HG03175 (cell line): Measurements from ENCODE around the gene BCL2L1.
"Not testable (repeated sequence)": the region's sequence is repeated elsewhere in the genome, so short reads cannot be mapped to it uniquely, and the experiment has no call there.

Experiments
- ATAC-seq: cut with Tn5 transposase; IDR thresholded peaks from one replicate; pipeline ENCODE4 v1.9.1; 2021; ENCODE audit warnings: mild to moderate bottlenecking, moderate library complexity; ENCODE audit not compliant: unreplicated experiment

Gene BCL2L1

DNA sequence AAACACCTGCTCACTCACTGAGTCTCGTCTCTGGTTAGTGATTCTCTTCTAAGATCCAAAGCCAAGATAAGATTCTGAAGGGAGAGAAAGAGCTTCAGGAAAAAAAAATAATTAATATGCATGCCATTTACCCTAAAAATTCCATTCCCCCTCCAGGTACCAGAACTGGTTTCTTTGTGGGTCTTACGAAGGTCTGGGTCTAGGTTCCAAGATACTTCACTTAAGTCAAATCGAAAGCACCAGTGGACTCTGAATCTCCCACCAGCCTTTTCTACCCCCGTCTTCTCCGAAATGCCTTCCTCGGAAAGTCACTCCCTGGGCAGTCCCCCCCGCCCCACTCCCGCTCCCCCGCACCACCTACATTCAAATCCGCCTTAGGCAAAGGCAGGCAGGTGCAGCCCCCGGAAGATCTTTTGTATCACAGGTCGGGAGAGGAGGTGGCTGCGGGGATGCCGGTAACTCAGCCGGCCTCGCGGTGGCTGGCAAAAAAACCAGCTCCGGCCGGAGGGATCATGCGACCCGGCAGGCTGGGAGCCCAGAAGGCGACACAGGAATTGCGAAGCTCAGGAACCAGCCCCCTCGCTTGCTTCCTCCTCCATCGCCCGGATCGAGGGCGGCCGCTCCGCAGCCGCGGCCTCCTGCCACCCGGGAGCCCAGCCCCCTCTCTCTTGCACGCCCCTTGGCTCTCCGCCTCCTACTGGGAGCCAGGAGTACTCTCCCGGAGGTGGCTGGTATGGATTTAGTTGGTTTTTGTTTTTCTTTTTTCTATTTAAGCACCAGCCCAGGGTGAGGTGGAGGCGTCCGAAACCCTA lies at the start of gene BCL2L1:
BCL2L1 (minus strand) TSS at position 612 of the 812 bp plus-strand sequence. CDS start 650 bp downstream, outside the sequence.
- ATAC-seq, result peak; percentile 25

DNA sequence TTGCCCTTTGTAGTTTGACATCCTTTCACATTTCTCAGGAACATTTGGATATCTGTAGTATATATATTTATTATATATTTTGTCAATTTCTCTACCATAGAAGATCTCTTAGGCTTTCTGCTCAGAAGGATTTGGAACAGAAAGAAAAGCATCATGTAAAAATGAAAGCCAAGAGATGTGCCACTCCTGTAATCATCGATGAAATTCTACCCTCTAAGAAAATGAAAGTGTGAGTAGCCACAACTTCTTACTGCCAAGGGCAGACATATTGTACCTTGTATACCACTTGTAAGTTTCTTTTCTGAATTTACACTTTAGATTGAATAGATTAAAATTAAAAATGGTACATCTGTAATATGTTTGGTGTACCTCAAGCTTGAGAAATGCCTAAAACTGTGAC lies 47.6 kb upstream of the BCL2L1 start:
- no peak for ATAC-seq

DNA sequence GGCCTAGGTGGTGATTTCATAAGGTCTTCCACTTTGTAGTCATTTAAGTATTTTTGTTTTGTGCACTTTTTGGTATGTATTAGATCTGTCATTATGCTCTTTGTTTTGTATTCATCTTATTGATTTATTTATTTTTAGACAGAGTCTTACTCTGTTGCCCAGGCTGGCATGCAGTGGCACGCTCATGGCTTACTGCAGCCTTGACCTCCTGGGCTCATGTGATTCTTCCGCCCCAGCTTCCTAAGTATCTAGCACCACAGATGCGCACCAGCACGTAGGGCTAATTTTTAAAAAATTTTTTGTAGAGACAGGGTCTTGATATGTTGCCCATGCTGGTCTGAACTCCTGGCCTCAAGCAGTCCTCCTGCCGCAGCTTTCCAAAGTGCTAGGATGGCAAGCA lies 47.0 kb upstream of the BCL2L1 start:
- no peak for ATAC-seq

DNA sequence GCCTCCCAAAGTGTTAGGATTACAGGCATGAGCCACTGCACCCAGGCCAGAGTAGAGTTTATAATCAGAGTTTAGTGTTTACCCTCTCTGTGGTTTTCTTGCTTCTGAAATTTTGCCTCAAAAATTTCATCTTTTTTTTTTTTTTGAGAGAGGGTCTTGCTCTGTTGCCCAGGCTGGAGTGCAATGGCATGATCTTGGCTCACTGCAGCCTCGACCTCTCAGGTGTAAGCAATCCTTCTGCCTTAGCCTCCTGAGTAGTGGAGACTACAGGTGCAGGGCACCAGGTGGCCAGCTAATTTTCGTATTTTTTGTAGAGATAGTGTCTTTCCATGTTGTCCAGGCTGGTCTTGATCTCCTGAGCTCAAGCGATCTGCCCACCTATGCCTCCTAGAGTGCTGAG lies 45.1 kb upstream of the BCL2L1 start:
- no peak for ATAC-seq

DNA sequence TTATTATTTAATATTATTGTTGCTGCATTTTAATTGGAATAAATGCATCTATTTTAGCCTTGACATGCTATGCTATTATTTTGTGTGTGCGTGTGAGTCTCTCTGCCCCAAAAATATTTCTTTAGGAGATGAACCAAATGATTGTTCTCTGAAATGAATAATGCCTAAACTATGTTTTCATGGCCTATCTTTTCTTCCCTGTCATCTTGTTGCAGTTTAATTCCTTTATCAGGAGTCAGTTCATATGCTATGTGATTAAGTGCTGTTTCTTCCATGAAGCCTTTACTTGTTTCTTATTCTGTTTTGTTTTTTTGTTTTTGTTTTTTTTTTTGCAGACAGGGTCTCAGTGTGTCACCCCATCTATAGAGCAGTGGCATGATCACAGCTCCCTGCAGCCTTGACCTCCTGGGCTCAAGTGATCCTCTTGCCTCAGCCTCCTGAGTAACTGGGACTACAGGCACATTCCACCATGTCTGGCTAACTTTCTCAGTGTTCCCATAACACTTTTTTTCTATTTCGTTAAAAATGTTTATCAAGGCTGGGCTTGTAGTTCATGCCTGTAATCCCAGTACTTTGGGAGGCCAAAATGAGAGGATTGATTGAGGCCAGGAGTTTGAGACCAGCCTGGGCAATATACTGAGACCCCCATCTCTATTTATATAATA lies 42.1 kb upstream of the BCL2L1 start:
- ATAC-seq, result no peak

DNA sequence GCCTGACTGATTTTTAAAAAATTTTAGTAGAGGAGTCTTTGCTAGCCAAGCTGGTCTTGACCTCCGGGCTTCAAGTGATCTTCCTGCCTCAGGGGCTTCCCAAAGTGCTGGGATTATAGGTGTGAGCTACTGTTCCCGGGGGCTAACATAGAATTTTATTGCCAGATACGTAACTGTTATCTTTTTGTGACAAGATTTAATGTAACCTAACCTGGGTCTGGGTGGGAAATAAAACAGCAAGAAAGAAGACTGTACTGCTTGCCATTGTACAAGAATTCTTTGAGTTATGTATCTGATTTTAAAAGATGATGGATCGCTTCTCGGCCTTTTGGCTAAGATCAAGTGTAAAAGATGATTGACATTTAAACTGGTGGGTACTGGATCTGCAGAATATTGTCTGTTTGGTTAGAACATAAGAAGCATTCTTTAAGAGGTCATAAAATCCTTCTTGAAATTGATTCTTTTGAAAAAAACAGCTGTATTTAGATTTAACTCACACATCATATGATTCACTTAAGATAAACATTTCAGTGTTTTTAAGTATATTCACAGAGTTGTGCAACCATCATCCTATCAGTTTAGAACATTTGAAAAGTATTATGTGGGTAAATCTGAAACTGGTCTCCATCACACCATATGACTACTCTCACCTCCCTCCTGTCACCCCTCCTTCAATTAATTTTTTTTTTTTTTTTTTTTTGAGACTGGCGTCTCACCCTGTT lies 38.0 kb upstream of the BCL2L1 start:
- ATAC-seq, result no peak

DNA sequence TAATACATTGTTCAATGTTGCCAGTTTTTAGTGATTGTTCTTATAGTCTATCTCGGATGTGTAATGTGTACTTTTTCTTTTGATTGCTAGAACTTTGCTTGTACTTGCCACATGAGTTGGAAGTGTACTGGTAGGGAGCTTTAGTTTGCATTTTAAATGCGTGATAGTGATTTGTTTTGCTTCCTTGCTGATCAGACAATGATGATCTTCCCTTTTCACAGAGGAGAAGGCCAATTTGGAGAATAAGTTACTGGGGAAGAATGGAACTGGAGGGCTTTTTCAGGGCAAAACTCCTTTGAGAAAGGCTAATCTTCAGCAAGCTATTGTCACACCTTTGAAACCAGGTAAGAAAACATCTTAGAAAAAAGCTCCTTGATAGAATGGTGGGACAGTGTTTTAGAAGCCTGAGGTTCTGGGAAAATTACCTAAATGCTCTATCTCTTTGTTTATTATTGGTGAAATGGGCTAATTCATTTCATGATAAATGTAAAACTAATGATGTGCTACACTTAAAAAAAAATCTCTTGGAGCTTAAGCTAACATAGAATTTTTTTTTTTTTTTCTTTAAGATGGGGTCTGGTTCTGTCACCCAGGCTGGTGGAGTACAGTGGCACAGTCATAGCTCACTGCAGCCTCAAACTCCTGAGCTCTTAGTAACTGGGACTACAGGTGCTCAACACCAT lies 37.3 kb upstream of the BCL2L1 start:
- ATAC-seq, result no peak

DNA sequence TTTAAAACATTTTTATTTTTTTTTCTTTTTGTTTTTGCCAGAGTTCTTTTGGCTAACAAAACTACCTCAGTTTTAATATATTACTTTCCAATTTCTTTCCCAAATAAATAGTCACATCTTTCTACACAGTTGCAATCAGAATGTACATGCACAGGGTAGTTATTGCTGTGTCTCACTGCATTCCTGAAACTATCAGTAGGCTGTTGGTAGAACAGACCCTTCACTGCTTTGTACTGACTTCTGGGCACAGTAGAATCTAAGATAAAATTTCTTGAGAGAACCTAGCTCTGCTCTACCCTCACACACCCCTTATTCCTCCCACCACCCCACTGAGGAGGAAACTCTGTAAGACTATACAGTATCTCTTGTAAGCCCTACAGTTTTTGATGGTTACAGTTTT lies 36.3 kb upstream of the BCL2L1 start:
- ATAC-seq, result no peak

DNA sequence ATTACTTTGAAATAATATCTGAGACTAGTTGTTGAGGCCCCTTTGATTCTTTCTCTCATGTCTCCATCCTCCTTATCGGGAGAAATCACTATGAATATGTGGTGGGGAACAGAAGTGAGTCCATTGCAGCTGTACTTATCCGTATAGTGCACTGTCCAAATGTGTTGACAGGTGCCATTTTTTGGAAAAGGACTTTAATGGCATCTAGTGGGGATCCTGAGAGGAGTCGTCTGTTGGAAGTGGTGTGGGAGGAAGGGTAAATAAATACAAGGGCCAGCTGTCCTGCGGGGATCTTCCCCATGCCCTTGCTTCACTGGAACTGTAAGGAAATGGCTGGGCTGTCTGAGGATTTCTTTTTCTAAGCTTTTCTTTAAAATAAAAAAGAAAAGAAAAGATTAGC lies 35.9 kb upstream of the BCL2L1 start:
- no peak for ATAC-seq

DNA sequence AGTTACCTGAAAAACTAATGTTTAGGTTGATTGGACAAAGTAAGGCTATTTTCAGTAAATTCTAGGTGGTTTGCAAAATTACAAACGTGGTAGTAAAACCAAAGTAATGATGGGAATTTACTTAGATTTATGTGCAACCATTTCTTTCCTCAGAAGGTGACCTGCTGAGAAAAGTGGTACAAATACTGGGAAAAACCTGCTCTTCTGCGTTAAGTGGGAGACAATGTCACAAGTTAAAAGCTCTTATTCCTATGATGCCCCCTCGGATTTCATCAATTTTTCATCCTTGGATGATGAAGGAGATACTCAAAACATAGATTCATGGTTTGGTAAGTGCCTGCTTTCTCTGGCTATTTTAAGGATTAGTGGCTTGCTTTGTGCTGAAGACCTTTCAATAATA lies 34.6 kb upstream of the BCL2L1 start:
- no peak for ATAC-seq

DNA sequence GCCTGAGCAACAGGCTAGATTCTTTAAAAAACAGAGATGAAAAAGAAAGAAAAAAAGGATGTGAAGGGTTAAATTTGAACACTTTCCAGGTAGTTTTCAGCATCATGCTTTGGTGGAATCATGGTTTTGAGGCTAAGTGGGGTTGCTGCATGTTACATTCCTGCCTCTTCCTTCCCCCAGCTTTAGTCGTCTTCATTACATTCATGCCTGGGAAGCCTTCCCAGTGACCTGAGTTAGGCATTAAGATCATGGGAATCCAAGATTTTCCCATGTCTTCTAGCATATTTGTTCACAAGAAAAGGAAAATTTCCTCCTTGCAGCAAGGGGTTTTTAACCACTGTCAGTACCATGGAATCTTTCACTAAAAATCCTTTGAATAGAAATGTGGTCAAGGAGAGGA lies 28.5 kb upstream of the BCL2L1 start:
- ATAC-seq, result no peak

DNA sequence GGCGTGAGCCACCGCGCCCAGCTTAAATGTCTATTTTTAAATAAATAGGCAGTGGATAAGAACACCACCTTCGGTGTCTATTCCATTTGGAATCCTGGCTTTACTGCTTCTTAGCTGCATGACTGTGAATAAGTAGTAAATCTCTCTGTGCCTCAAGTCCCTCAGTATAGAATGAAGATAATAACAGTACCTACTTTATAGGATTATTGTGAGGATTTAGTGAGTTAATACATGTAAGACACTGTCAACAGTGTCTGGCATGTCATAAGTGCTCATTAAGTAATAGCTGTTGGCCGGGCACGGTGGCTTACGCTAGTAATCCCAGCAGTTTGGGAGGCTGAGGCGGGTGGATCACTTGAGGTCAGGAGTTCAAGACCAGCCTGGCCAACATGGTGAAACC lies 26.6 kb upstream of the BCL2L1 start:
- no peak for ATAC-seq

DNA sequence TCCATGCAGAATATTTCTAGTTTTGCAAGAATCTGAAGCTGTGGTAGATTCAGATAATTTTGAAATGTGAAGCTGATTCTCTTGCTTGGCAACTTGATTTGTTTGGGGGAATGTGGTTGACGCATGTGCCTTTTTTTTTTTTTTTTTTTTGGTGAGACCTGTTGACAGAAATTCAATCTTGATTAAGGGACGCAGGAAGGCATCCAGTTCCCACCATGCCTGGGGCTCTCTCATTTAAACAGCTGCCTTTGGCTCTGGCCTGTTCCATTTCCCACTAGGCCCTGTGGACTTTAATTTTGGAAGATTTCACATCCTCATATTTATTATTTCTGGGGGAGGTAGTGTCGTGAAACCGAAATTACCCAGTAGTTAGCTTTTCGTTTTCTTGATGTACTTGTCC lies 25.0 kb upstream of the BCL2L1 start:
- ATAC-seq, result no peak

DNA sequence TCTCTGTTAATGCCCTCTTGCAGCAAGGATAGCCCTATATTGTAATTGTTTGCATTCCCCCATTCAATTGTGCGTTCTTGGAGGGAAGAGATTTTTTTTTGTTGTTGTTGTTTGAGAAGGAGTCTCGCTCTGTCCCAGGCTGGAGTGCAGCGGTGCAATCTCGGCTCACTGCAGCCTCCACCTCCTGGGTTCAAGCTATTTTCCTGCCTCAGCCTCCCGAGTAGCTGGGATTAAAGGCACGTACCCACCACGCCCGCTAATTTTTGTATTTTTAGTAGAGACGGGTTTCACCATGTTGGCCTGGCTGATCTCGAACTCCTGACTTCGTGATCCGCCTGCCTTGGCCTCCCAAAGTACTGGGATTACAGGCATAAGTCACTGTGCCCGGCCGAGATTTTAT lies 24.4 kb upstream of the BCL2L1 start:
- ATAC-seq, result not testable (repeated sequence)

DNA sequence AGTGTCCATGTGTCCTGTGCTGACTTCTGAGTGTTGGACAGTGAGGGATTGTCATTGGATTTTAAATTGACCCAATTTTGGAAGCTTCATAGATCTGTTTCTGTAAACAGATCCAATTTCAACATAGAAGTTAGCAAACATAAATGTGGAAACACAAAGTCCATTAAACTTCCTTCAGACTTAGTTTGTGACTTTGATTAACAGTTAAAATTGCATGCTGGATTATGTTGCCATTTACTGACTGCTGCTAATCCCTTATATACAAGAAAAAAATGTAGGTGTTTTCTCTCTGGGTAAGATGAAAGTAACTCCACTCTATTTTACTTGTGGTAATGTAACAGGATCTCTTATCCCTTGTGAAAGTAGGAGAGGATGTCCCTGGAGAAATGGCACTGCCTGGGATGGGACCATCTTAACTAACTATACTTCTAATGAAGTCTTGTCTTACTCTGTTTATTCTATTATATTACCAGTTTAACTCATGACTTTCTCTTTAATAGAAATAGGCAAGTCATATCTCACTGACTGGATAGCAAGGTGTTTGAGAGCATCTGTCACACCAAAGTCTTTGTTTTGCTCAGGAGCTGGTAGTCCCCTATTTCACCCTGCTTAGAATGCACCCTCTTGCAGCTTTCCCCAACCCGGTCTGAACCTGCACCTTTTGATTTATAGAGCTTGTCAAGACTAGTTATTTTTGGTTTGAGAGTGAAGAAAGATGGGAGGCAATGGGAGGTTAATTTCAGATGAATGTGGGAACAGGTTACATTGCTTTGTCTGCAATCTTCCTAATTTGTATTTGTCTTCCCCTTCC lies 23.6 kb upstream of the BCL2L1 start:
- no peak for ATAC-seq

DNA sequence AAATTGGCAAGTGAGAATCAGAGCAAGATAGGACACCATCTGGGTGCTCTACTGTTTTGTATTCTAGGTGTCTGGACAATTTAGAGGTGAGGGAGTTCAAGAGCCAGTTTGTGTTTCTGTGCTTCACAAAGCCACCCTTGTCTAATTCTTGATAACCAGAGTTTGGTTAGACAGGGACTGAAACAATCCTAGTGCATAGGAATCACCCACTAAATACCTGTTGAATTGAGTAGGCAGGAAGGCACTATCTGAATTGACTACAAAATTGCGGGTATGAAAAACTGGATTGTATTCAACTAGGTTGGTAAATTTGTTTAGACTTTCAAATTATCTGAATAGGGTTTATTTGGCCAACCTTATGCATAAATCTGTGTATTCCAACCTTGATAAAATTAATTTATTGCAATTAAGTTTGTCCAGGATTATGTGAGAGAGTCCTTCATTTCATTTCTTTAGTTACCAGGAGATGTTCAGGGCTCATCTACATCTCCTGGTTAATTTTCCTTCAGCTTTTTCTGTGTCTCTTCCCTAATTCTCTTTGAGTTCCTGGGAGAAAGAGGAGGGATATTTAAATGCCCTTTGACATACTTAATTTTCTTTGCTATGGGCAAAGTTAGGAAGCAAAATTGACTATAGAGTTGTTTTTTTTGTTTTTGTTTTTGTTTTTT lies 18.1 kb upstream of the BCL2L1 start:
- ATAC-seq, result no peak

DNA sequence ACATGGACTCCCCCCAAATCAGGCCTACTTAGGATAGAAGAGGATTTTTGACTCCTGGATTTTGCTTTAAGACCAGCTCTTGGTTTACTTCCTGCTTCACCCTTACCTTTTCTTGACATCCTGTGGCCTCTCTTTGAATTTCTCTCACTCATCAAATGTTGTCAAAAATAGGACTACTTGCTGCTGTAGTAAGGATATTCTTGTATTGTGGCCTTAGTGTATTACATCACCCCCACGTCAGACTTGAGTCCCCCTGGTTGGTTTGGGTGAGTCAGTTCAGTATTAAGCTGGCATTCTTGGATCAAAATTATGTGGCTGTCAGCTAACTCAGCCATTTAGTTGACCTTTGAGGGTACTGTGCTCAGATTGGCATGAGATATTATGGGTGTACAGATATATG lies 17.5 kb upstream of the BCL2L1 start:
- ATAC-seq, result no peak

DNA sequence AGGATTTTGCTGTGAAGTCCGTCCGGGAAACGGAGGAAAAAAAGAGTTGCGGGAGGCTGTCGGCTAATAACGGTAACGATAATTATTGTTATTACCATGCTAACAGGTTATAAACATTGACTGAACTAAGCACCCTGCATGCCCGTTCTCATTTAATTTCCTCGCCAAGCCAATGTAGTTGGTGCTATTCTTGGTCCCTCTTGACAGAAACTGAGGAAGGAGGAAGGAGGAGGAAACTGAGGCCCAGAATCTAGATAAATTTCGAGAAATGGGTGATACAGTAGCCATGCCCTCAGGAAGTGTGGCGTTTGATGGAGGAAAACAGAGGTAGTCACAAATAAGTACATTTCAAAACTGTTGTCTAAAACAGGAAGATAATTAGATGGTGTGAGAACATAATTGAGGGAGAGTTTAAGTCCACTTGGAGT lies 16.9 kb upstream of the BCL2L1 start:
- ATAC-seq, result peak; percentile 9

DNA sequence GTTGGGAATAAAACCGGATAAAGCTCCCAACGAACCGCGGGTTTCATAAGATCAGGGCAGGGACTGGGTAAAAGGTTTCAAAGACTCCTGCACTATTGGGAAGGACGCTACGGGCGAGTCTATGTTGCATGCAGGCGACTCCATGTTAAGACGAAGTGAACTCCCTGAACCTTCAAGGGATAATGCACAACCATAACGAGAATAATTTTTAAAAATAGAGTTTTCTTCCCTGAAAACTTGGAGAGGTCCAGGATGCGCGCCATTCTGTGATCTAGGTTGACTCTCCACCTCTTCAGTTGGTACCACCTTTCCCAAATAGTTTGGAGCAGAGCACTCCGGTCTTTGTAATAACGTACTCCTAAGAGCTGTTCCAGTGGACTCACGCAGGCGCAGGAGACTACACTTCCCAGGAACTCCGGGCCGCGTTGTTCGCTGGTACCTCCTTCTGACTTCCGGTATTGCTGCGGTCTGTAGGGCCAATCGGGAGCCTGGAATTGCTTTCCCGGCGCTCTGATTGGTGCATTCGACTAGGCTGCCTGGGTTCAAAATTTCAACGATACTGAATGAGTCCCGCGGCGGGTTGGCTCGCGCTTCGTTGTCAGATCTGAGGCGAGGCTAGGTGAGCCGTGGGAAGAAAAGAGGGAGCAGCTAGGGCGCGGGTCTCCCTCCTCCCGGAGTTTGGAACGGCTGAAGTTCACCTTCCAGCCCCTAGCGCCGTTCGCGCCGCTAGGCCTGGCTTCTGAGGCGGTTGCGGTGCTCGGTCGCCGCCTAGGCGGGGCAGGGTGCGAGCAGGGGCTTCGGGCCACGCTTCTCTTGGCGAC lies 16.3 kb upstream of the BCL2L1 start, which contains the start of gene TPX2:
TPX2 (plus strand) TSS at position 562 of the 821 bp plus-strand sequence. CDS start 18,187 bp downstream, outside the sequence.
- peak; percentile 98 for ATAC-seq
